Eye (tissue), 1 donor: ENCODE measurements around the gene SRPX2.
"Not testable (repeated sequence)": the region's sequence is repeated elsewhere in the genome, so short reads cannot be mapped to it uniquely, and the experiment has no call there.

Source experiments
- DNase-seq: peaks from one replicate; pipeline ENCODE4 v3.0.0-alpha.2; 2015

Gene SRPX2

GRCh38 chrX:100700809-100701208 lies 56.8 kb downstream of the SRPX2 start:
- DNase-seq = no peak

- no peak for DNase-seq
Measured at GRCh38 chrX:100704581-100705203, 60.7 kb downstream of the SRPX2 start.

GRCh38 chrX:100710816-100711215 lies 66.8 kb downstream of the SRPX2 start:
- no peak for DNase-seq

GRCh38 chrX:100717363-100717762 lies 73.4 kb downstream of the SRPX2 start:
- peak; percentile 29 for DNase-seq

- DNase-seq = no peak
Measured at GRCh38 chrX:100719139-100719538, 75.1 kb downstream of the SRPX2 start.

DNA sequence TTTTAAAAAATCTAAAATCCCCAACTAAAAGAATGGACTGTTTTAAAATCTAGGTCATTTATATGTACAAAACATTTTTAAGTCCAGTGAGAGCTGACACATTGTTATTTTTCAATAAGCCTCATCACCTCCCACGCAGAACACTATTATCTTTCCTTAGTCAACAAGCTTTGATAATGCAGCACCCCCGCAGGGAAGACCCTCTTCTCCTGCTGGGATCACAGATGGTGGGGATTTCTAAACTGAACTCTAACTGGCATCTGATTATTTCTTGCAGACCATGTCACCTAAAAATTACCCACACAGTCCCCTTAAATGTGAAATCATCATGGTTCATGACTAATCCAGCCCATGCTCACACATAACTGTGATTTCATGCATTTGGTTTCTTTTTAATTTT lies 76.3 kb downstream of the SRPX2 start:
- DNase-seq = peak; percentile 11

GRCh38 chrX:100721328-100721727 lies 77.3 kb downstream of the SRPX2 start:
- DNase-seq = no peak

GRCh38 chrX:100724006-100724405 lies 80.0 kb downstream of the SRPX2 start:
- DNase-seq = not testable (repeated sequence)
